Panc1 (cell line): ENCODE data around the gene CMTM7. TPM values are rescaled to one million over a fixed set of nuclear protein-coding genes. Genes with fewer than 3 reads are reported as not detected.

Experiments
- ATAC-seq: fragments of 200-7000 bp; cut with Tn5 transposase; 2 replicates; pipeline ENCODE4 v1.9.1; 2020; ENCODE audit warnings: mild to moderate bottlenecking, moderate library complexity
- BruUV-seq: library from RNA; stranded (reverse); fragments of 400-500 nt; replicated peaks from 2 replicates; lab custom pipeline; 2021; lab: Mats Ljungman, UMichigan
- CTCF ChIA-PET: fragments of 300-600 bp; sonication (Branson Sonifier 250); formaldehyde crosslinking; loops from one replicate; lab custom pipeline; 2022; ENCODE audit warnings: antibody characterized with exemption; lab: Charles Lee
- POLR2A ChIA-PET: fragments of 300-600 bp; sonication (Branson Sonifier 250); formaldehyde crosslinking; loops from one replicate; lab custom pipeline; 2022; ENCODE audit warnings: antibody characterized with exemption; lab: Charles Lee
- DNase-seq: peaks from one replicate; pipeline ENCODE4 v3.0.0-alpha.2; 2010; ENCODE audit warnings: low read depth, low spot score
- H3K27ac ChIP-seq: 2 replicates; pipeline ENCODE4 v1.5.1; 2011; ENCODE audit warnings: mild to moderate bottlenecking, low read length, inconsistent platforms
- H3K27me3 ChIP-seq: fragments of 200-500 bp; sonication (Bioruptor generic); 2 replicates; pipeline ENCODE4 v1.6.0; 2014; ENCODE audit warnings: low read length, inconsistent platforms; ENCODE audit not compliant: control insufficient read depth, insufficient read depth
- H3K36me3 ChIP-seq: fragments of 200-500 bp; sonication (Bioruptor generic); 2 replicates; pipeline ENCODE4 v1.5.1; 2014; ENCODE audit warnings: inconsistent platforms, mild to moderate bottlenecking, low read length, moderate library complexity; ENCODE audit not compliant: control insufficient read depth, insufficient read depth
- H3K4me1 ChIP-seq: 2 replicates; pipeline ENCODE4 v1.5.1; 2011; ENCODE audit warnings: inconsistent platforms, mild to moderate bottlenecking, low read length, moderate library complexity; ENCODE audit not compliant: control insufficient read depth, insufficient read depth
- H3K4me3 ChIP-seq, 2 experiments: 2 replicates each; pipeline ENCODE4 v1.5.1; 2011 to 2012; ENCODE audit warnings: low read depth in 2 of 2, low read length in 2 of 2, mild to moderate bottlenecking in 2 of 2, inconsistent platforms in 1 of 2, moderate library complexity in 1 of 2
- H3K9me3 ChIP-seq: fragments of 200-500 bp; sonication (Bioruptor generic); 2 replicates; pipeline ENCODE4 v1.5.1; 2014; ENCODE audit warnings: low read depth, mild to moderate bottlenecking, inconsistent platforms, low read length, moderate library complexity; ENCODE audit not compliant: control insufficient read depth, insufficient read depth
- CTCF ChIP-seq: fragments of 450-650 bp; IDR thresholded peaks from 2 replicates; pipeline ENCODE4 v1.5.1; 2017; ENCODE audit warnings: mild to moderate bottlenecking
- POLR2AphosphoS5 ChIP-seq: IDR thresholded peaks from 2 replicates; pipeline ENCODE4 v1.6.1; 2012; ENCODE audit warnings: mild to moderate bottlenecking, low read depth, low read length, moderate library complexity
- SIN3A ChIP-seq: IDR thresholded peaks from 2 replicates; pipeline ENCODE4 v1.6.1; 2012; ENCODE audit warnings: low read depth, mild to moderate bottlenecking, low read length, moderate library complexity, borderline replicate concordance; ENCODE audit not compliant: insufficient read depth
- TCF7L2 ChIP-seq: IDR thresholded peaks from 2 replicates; pipeline ENCODE4 v1.6.1; 2011; ENCODE audit warnings: mild to moderate bottlenecking, low read depth, low read length, inconsistent platforms
- in situ Hi-C: cut with HindIII; loops from 2 replicates; pipeline ENCODE4 v1.10.0; 2016; ENCODE audit warnings: low sequenced_read_pairs, low pct_unique_long_range_greater_than_20kb
- intact Hi-C: fragments of 100-400 bp; cut with micrococcal nuclease; formaldehyde crosslinking; loops from one replicate; pipeline ENCODE4 v1.10.0; 2022; ENCODE audit not compliant: unreplicated experiment
- total RNA-seq: library from RNA; stranded (reverse); gene quantifications from one replicate; pipeline ENCODE4 v1.2.1, GENCODE V29; 2021; ENCODE audit not compliant: unreplicated experiment
- TF ChIP-seq, protein P1 (sequence below), 2 experiments: IDR thresholded peaks; 2 replicates each; pipeline ENCODE4 v1.6.1; 2011 to 2012; ENCODE audit warnings: low read depth in 2 of 2, control low read depth in 1 of 2, low read length in 1 of 2, mild to moderate bottlenecking in 1 of 2, moderate library complexity in 1 of 2; ENCODE audit not compliant: insufficient read depth in 1 of 2

CMTM7 gene
- total RNA-seq, 1 experiment from 2014 or later, result 43.5 TPM

DNA sequence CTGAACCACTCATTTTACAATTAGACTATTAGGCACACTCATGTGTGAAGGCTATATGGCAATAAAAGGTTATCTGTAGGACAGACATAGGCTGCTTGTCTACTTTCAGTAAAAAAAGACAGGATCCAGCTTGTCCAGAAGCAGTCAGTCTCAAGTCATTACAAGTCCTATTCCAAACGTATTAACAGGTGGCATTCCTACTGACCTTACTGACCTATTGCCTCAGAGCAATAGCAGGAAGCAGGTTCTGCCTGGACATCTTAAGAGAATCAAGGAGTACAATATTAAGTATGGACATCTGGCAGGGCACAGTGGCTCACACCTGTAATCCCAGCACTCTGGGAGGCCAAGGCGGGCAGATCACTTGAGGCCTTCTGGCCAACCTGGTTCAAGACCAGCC lies 104.0 kb downstream of the CMTM7 start:
- H3K36me3 ChIP-seq, result peaks cover 1% of the 10 kb centered on the region; the same call in 1 of the 2 replicates
- intact Hi-C loops, result no loop called here
- TF ChIP-seq SIN3A, result no peak
- TF ChIP-seq CTCF, result no peak
- TF ChIP-seq, protein P1, sequence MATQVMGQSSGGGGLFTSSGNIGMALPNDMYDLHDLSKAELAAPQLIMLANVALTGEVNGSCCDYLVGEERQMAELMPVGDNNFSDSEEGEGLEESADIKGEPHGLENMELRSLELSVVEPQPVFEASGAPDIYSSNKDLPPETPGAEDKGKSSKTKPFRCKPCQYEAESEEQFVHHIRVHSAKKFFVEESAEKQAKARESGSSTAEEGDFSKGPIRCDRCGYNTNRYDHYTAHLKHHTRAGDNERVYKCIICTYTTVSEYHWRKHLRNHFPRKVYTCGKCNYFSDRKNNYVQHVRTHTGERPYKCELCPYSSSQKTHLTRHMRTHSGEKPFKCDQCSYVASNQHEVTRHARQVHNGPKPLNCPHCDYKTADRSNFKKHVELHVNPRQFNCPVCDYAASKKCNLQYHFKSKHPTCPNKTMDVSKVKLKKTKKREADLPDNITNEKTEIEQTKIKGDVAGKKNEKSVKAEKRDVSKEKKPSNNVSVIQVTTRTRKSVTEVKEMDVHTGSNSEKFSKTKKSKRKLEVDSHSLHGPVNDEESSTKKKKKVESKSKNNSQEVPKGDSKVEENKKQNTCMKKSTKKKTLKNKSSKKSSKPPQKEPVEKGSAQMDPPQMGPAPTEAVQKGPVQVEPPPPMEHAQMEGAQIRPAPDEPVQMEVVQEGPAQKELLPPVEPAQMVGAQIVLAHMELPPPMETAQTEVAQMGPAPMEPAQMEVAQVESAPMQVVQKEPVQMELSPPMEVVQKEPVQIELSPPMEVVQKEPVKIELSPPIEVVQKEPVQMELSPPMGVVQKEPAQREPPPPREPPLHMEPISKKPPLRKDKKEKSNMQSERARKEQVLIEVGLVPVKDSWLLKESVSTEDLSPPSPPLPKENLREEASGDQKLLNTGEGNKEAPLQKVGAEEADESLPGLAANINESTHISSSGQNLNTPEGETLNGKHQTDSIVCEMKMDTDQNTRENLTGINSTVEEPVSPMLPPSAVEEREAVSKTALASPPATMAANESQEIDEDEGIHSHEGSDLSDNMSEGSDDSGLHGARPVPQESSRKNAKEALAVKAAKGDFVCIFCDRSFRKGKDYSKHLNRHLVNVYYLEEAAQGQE (IDR thresholded peaks at IDR 0.05; ENCODE audit: insufficient read depth in 1 of 2, low read depth in 2 of 2, low read length in 1 of 2), result no peak
- no peak for TF ChIP-seq TCF7L2
- TF ChIP-seq POLR2AphosphoS5, result no peak
- ChIA-PET CTCF (no interaction called here), POLR2A (no interaction called here)
- DNase-seq (no peak), ATAC-seq (no peak)
- in situ Hi-C loops, result no loop called here
- no peaks in the 10 kb centered on the region for H3K27me3 ChIP-seq
- H3K4me3 ChIP-seq, result no peak overlapping the region
- BruUV-seq, result no TSS peak
- H3K4me1 ChIP-seq, result peaks cover 20% of the 10 kb centered on the region; the same call in 1 of the 2 replicates
- H3K27ac ChIP-seq, result no peak overlapping the region
- H3K9me3 ChIP-seq, result no peaks in the 10 kb centered on the region

GRCh38 chr3:32498252-32498651 lies 106.6 kb downstream of the CMTM7 start:
- BruUV-seq, result no TSS peak
- in situ Hi-C loops (no loop called here), intact Hi-C loops (no loop called here)
- Histone ChIP-seq H3K36me3 (no peaks in the 10 kb centered on the region; the same call in 1 of the 2 replicates), H3K4me3 (no peak overlapping the region), H3K9me3 (no peaks in the 10 kb centered on the region), H3K27ac (no peak overlapping the region), H3K4me1 (peaks cover 21% of the 10 kb centered on the region; the same call in 1 of the 2 replicates), H3K27me3 (no peaks in the 10 kb centered on the region)
- DNase-seq (no peak), ATAC-seq (no peak)
- ChIA-PET CTCF (no interaction called here), POLR2A (interaction anchor here (0.7 kb wide), 1 partner anchor 62 kb away, joined by 4 read pairs; no protein-coding TSS in a partner anchor)
- TF ChIP-seq, protein P1 (IDR thresholded peaks at IDR 0.05; ENCODE audit: insufficient read depth in 1 of 2, low read depth in 2 of 2, low read length in 1 of 2), result no peak
- TF ChIP-seq TCF7L2 (no peak), SIN3A (no peak), POLR2AphosphoS5 (no peak), CTCF (no peak)
